NB4 (cell line): Measurements from ENCODE around the gene REPIN1.

ENCODE experiments used
- DNase-seq: peaks from one replicate; pipeline ENCODE4 v3.0.0; 2010; ENCODE audit warnings: low read depth
- H3K4me3 ChIP-seq: one replicate; pipeline ENCODE4 v1.5.1; 2011; ENCODE audit warnings: mild to moderate bottlenecking, low read depth, low read length, moderate library complexity
- CTCF ChIP-seq: IDR thresholded peaks from one replicate; pipeline ENCODE4 v1.5.1; 2012; ENCODE audit warnings: low read depth, low read length
- MAX ChIP-seq: IDR thresholded peaks from 2 replicates; pipeline ENCODE4 v1.6.1; 2011; ENCODE audit warnings: low read depth, low read length
- MYC ChIP-seq: IDR thresholded peaks from 2 replicates; pipeline ENCODE4 v1.6.1; 2011; ENCODE audit warnings: low read depth, low read length
- POLR2A ChIP-seq: IDR thresholded peaks from 2 replicates; pipeline ENCODE4 v1.6.1; 2011; ENCODE audit warnings: mild to moderate bottlenecking; ENCODE audit not compliant: insufficient read length; ENCODE audit errors: extremely low read depth

Gene REPIN1

GRCh38 chr7:150371996-150372270 lies 3.3 kb downstream of the REPIN1 start:
- H3K4me3 ChIP-seq = no peak overlapping the region
- no peak for TF ChIP-seq MYC
- TF ChIP-seq MAX = no peak
- TF ChIP-seq POLR2A = no peak
- TF ChIP-seq CTCF = no peak
- DNase-seq = no peak

- no peak for DNase-seq
- no peak overlapping the region for H3K4me3 ChIP-seq
- TF ChIP-seq MAX = no peak
- TF ChIP-seq POLR2A = no peak
- TF ChIP-seq MYC = no peak
- no peak for TF ChIP-seq CTCF
These were observed 3.8 kb downstream of the REPIN1 start for GRCh38 chr7:150372271-150373048.

GRCh38 chr7:150373049-150373801 lies 4.6 kb downstream of the REPIN1 start:
- DNase-seq = peak; percentile 12
- no peak for TF ChIP-seq MAX
- TF ChIP-seq POLR2A = no peak
- no peak for TF ChIP-seq CTCF
- no peak for TF ChIP-seq MYC
- no peak overlapping the region for H3K4me3 ChIP-seq

GRCh38 chr7:150374026-150374425 lies 5.4 kb downstream of the REPIN1 start:
- TF ChIP-seq MYC (no peak), MAX (no peak), POLR2A (no peak), CTCF (no peak)
- DNase-seq = no peak
- H3K4me3 ChIP-seq = no peak overlapping the region

GRCh38 chr7:150374472-150374871 lies 5.8 kb downstream of the REPIN1 start:
- DNase-seq = no peak
- no peak overlapping the region for H3K4me3 ChIP-seq
- no peak for TF ChIP-seq CTCF
